Posterior vena cava (tissue), 2 donors: ENCODE data around the gene SCAMP4. TPM values are rescaled to one million over a fixed set of nuclear protein-coding genes. Genes with fewer than 3 reads are reported as not detected.

Experiments
- DNase-seq: peaks from one replicate; pipeline ENCODE4 v3.0.0-alpha.2; 2020; ENCODE audit warnings: low spot score
- intact Hi-C, 2 donors: fragments of 100-400 bp; cut with DNase I; formaldehyde crosslinking; loops; one replicate each; pipeline versions ENCODE4 v1.14.1 to v1.14.2; 2022 to 2023
- total RNA-seq, 2 donors: library from RNA; stranded (reverse); fragmentation: NEBNext Ultra II Directional; extraction: Animal tissue kit (Norgen Biotek cat#: 25700); gene quantifications; one replicate each; pipeline ENCODE4 v1.2.1, GENCODE V29; 2021
- donor health status: DM: yes; HTN: yes; CAD: no.
- donor health status: DM: yes; HTN: yes; CAD: no.

Gene SCAMP4
- total RNA-seq, 2 donors from 2014 or later, result 35.6 to 36.6 TPM

DNA sequence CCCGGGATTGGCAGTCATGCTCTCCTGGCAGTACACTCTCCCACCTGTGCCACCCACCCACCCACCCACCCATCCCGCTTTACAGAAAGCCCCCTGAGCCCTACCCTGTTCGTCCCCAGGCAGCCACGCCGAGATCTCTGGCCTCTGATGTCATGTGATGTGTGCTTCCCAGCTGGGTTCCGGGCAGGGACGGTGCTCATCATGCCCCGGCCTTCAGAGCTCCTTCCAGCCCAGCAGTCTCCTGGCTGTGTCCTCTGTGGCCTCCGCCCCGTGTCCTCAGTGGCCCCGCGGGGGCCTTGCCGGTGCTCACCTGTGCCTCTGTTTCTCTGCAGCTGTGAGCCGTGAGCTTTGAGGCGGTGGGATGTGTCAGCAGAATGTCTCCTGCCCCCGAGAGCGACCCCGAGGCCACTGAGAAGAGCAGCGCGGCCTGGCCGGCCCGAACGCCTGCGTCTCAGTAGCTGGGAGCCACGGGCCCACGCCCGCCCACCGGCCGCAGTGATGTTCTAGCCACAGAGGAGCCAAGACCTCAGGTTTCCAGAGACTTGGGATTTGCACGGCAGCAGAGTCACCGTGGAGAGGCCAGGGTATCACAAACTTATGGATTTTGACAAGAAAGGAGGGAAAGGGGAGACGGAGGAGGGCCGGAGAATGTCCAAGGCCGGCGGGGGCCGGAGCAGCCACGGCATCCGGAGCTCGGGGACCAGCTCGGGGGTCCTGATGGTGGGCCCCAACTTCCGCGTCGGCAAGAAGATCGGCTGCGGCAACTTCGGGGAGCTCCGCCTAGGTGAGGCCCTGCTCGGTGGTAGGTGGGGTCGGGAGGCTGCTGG lies 64.2 kb downstream of the SCAMP4 start:
- no peak for DNase-seq
- intact Hi-C loops, result no loop called here

DNA sequence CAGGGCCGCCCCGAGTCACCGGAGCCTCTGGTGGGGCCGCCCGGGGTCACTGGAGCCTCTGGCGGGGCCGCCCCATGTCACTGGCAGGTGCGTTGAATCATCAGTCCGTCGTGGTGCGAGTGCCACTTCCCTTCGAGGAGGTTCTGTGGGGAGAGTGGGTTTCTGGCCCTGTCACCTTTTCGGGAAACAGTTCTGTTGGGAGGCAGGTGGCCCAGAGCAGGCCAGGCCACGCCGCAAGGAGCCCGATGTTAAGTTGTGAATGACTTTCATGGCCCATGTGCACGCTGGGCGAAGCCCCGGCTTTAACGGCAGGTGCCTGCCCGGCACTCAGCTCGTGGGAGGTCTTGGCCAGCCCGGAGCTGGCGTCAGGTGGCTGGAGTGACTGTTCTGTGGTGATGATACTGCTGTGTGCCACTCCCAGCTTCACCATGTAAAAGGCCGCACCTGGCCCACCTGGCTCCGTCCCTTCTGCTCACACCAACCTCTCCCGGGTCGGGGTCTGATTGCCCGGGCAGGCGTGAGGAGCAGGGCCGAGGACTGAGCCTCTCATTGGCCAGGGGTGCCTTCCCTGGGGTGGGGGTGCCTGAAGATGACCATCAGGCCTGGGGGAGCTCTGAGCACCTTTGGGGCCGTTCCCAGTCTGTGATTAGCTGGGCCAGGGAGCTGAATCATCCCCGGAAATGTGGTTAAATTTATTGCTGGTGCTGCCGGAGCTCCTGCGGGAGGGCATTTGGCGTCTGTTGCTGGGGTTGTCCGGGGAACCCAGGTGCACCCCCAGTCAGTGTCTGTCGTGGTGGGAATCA lies 65.0 kb downstream of the SCAMP4 start:
- DNase-seq, result no peak
- intact Hi-C loops, result no loop called here

DNA sequence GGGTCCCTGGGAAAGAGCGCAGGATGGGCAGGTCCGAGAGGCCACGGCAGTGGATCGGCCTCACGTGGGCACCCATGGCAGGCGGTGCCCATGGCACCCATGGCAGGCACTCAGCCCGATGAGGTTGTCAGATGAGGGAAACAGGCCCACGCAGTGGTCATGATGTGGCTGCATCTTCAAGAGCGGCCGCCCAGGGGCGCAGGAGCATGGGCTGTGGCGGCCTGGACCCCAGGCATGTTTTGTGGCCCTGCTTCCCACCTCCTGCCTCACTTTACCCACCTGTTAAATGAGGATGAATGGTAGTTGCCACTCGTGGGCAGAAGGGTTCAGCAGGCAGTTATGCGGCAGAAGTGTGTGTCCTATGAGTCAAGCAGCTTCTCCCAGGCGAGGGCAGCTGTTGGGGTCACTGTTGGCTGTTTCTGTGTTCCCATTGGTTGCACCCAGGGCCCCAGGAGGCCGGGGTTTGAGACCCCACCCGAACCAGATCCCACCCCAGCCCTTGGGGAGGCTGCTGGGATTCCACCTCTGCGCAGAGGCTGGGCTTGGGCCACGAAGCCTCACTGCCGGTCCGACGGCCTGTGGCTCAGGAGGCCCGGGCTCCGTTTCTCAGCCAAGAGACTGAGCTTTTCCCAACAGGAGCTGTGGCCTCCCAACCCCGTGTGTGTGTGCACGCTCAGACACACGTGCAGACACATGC lies 65.8 kb downstream of the SCAMP4 start:
- intact Hi-C loops, result no loop called here
- DNase-seq, result no peak

DNA sequence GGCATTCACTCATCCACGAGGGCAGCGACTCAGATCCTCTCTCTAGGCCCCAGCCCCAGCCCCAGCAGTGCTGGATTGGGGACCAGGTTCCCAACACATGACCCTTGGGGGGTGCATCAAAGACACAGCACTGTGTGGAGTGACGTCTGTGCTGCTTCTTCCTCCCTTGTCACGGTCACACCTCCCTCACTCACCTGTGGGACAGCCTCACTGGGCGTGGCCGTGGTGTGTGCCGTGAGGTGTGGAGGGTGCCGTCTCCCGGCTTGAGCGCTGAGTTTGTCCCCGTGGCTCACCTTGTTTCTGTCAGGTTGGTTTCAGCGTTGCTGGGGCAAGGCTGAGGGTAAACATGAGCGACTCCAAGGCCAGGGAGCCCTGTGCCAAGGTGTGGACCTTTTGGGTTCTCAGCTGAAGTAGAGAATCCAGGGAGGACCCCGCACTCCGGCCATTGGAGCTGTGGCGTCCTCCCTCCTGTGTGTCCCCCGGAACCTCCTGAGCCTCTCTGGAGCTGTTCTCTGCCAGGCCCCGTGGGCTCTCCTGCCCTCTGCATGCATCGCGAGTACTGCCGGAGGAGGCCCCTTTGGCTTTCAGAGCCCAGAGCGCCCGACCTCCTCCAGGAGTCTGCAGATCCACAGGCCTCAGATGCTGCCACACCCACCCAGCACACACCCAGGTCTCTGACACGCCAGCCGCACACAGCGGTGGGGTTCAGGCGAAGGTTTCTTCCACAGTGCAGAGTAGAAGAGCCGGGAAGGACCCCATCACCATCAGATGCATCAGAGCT lies 69.4 kb downstream of the SCAMP4 start:
- no peak for DNase-seq
- intact Hi-C loops, result no loop called here

DNA sequence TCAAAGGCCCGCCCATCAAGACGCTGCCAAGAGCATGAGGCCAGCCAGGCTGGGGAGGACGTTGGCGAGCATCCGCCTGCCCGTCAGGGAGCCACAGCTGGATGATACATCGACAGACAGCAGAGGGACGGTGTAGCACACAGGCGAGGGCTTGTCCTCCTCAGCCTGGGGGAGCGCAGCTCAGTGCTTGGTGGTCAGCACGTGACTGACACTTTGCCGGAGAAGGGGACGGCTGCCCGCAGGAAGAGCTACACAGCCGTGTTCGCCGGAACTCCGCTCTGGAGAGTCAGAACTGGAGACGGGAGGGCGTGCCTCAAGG lies 69.9 kb downstream of the SCAMP4 start:
- intact Hi-C loops, result no loop called here
- DNase-seq, result no peak

Other genes starting within 250 kb of the SCAMP4 start
- not detected for gene ONECUT3, start 151.9 kb upstream of the SCAMP4 start, total RNA-seq
- 1 to 10 TPM; 1.1 to 2.0 TPM for gene ATP8B3, start 93.1 kb upstream of the SCAMP4 start, total RNA-seq
- gene REXO1, start 56.9 kb upstream of the SCAMP4 start, total RNA-seq, result 10 to 100 TPM; 22.8 to 27.4 TPM
- gene KLF16, start 41.8 kb upstream of the SCAMP4 start, total RNA-seq, result 10 to 100 TPM in 1 of 2 donors, 1 to 10 TPM in 1; 9.4 to 16.2 TPM
- 10 to 100 TPM; 49.9 to 51.4 TPM for gene ABHD17A, start 19.9 kb upstream of the SCAMP4 start, total RNA-seq
- 1 to 10 TPM; 3.0 to 3.6 TPM for gene ADAT3, start within 50 bp of the SCAMP4 start, total RNA-seq
- gene CSNK1G2, start 35.8 kb downstream of the SCAMP4 start, total RNA-seq, result 10 to 100 TPM; 30.2 to 36.9 TPM
- 10 to 100 TPM; 44.6 to 52.1 TPM for gene BTBD2, start 110.3 kb downstream of the SCAMP4 start, total RNA-seq
- gene MKNK2, start 145.8 kb downstream of the SCAMP4 start, total RNA-seq, result 100 to 1,000 TPM in 1 of 2 donors, 10 to 100 TPM in 1; 99.6 to 126 TPM
- 10 to 100 TPM; 55.8 to 57.1 TPM for gene MOB3A, start 190.9 kb downstream of the SCAMP4 start, total RNA-seq
- 1 to 10 TPM in 1 of 2 donors, under 1 TPM in 1; 0.90 to 2.4 TPM for gene IZUMO4, start 191.5 kb downstream of the SCAMP4 start, total RNA-seq
- 10 to 100 TPM; 73.9 to 93.3 TPM for gene AP3D1, start 246.2 kb downstream of the SCAMP4 start, total RNA-seq